HG02571 (cell line): Measurements from ENCODE around the gene DCC.

Experiments used
- ATAC-seq: cut with Tn5 transposase; IDR thresholded peaks from one replicate; pipeline ENCODE4 v1.9.1; 2021; ENCODE audit warnings: mild to moderate bottlenecking, moderate library complexity; ENCODE audit not compliant: unreplicated experiment

DCC gene

DNA sequence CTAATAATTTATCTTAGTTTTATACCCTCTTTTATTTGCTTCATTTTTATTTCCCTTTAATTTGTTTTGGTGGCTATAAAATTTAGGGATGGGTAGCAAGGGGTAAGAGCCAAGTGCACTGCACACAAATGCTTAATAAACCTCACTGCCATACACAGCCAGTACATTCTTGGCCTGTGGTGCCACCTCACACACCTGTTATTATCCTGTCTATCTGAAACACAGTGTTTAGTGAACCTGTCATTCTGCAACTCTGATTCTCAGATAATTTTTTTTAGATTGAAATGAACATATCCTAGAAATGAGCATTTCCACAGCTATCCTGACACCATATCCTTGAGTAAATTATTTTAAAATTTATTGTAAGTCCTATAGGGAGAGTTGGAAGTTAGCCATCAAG lies 807.5 kb downstream of the DCC start:
- ATAC-seq = no peak

DNA sequence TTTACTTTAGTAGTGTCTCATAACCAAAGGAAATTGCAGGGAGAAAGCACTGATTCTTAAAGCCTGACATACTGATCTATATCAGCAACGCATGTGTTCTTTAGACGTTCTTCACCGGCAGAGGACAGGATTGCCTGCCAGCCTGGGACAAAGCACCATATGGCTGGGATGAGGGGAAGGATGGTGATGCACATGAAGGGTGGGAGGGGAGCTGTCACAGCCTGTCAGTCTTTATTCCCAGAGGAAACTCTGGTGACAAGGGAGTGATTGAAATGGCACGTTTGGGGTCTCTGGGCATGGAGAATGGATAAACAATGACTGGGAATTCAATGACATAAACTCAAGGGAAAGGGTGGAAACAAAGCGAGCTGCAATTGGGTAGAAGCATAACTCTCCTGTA lies 808.1 kb downstream of the DCC start:
- no peak for ATAC-seq

- no peak for ATAC-seq
Observed at GRCh38 chr18:53152476-53152875, 812.5 kb downstream of the DCC start.

GRCh38 chr18:53153281-53153680 lies 813.3 kb downstream of the DCC start:
- ATAC-seq = no peak

GRCh38 chr18:53153800-53154199 lies 813.8 kb downstream of the DCC start:
- no peak for ATAC-seq

- ATAC-seq = no peak
Observed at GRCh38 chr18:53165770-53166169, 825.8 kb downstream of the DCC start.

- ATAC-seq = no peak
Observed at GRCh38 chr18:53169346-53169745, 829.3 kb downstream of the DCC start.

GRCh38 chr18:53191634-53192033 lies 851.6 kb downstream of the DCC start:
- no peak for ATAC-seq

DNA sequence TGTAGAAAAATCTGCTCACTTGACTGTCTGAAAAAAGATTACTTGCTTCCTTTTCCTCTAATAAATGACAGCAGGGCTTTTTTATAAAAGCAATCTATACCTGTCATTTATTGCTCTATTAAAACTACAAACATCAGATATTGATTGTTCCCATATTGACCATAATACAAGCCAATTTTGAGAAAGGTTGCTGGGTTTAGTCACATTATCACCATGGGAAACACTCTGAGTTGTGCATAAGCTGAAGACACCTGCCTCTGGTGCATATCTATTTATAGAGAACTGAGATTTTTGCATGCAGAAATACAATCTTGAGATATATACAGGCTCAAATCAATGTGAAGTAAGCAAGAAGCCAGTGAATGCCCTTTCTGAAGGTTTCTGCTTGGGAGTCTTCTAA lies 853.9 kb downstream of the DCC start:
- no peak for ATAC-seq

DNA sequence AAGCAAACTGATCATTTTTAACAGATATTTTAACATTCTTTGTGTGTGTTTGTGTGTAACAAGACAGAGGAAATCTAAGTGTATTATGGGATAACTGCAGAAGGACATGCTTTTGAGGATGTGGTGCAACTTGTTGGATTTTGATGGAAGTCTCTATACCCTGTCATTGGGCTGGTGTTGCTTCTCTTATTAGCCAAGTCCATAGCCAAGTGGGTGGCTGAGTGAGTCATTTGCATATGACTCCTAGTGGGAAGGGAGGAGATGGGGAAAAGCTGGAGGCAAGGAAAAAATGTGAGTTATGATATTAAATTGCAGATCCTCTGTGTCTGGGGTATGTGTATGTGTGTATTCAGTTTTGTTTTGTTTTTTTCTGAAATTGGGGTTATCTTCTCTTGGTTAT lies 879.9 kb downstream of the DCC start:
- no peak for ATAC-seq

DNA sequence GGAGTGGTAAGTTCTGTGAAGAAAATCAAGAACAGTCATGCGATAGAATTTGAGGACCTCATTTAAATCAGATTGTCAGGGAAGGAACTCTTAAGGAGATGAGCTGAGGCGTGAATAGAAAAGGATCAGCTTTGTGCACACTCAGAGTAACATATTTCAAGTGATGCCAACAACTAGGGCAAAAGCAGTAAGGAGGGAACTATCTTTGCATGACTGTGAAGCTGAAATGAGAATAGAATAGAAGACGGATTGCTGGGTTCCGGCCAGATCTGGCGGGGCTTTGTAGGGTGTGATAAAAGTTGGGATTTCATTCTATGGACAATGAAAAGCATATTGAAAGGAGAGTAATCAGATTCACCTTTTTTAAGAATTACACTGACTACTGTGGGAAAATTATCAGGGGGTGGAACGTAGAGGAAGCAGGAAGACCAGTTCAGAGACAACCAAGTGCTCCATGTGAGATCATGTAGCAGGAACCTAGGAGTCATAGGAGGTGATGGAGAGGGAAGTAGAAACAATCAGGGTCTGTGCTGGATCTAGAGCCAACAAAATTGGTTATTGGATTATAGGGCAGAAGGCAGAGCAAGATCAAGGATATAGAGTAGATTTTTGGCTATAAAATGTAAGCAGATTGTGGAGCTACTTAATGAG lies 884.3 kb downstream of the DCC start:
- no peak for ATAC-seq

- no peak for ATAC-seq
Observed at GRCh38 chr18:53225567-53226325, 885.7 kb downstream of the DCC start.

GRCh38 chr18:53234610-53235009 lies 894.6 kb downstream of the DCC start:
- no peak for ATAC-seq

GRCh38 chr18:53241161-53241560 lies 901.2 kb downstream of the DCC start:
- no peak for ATAC-seq

DNA sequence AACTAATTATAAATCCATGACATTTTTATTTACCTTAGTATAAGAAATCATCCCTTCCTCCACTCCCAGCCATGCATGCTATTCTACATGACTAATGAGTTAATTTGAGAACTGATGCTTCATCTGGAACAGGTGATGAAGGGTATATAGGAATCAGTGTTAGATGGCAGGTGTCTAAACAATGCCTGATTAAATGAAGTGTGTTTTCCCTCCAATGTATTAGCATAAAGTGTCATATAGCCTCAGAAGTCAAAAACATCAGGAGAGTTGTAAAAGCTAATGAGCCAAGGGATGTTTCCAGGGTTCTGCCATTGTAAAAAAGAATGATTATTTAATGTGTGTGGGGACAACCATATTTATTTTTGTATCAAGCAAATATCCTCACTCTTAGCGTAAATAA lies 913.8 kb downstream of the DCC start:
- no peak for ATAC-seq

GRCh38 chr18:53254265-53254664 lies 914.3 kb downstream of the DCC start:
- ATAC-seq = no peak

DNA sequence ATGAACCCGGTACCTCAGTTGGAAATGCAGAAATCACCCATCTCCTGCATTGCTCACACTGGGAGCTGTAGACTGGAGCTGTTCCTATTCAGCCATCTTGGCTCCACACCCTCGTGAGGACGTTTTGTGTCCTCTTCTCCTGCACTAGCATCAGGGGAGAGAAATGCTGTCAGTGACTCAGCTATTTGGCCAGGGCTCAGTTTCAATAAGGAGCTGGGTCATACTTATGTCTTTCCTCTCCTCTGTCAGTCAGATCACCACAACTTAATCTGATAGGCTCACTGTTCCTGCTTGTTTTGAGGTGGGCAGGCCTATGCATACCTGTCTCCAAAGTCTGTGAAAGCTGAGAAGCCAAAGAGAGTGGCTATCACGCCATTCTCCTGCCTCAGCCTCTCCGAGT lies 921.2 kb downstream of the DCC start:
- no peak for ATAC-seq

DNA sequence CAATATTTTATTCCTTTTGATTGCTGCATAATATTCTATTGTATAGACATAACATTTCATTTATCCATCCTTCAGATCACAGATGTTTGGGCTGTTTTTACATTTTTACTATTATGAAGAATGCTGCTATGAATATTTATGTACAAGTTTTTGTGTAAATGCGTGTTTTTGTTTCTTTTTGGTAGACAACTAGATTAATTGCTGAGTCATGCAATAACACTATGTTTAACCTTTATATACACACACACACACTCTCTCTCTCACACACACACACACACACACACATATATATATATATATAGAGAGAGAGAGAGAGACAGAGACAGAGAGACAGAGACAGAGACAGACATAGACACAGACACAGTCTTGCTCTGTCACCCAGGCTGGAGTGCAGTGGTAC lies 926.9 kb downstream of the DCC start:
- ATAC-seq = no peak

DNA sequence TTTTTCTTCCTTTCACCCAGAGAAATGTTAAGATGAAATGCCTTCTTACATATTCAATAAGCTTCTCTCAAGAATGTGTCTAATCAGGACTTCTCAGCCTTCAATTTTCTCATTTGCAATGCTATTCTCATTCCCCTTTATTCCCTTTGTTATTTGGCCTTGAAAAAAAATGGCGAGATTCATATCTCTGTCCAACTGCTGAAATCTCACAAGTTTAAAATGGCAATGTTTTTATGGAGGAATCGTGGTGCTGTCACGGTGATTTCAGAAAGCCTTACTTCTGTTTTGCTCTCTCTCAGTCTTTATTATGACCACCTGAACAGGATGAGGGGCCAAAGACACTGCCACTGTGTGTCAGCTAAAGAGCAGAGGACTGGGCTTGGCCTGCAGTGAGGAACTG lies 928.5 kb downstream of the DCC start:
- ATAC-seq = no peak

- no peak for ATAC-seq
Observed at GRCh38 chr18:53281406-53281805, 941.4 kb downstream of the DCC start.

GRCh38 chr18:53283708-53284107 lies 943.7 kb downstream of the DCC start:
- no peak for ATAC-seq

GRCh38 chr18:53305461-53305860 lies 965.5 kb downstream of the DCC start:
- no peak for ATAC-seq

- ATAC-seq = no peak
Observed at GRCh38 chr18:53319628-53320027, 979.6 kb downstream of the DCC start.
